Hepatocyte (in vitro differentiated cells): ENCODE measurements around the gene VPS37C. TPM values are rescaled to one million over a fixed set of nuclear protein-coding genes. Genes with fewer than 3 reads are reported as not detected.

Experiments used
- DNase-seq: peaks from one replicate; pipeline ENCODE4 v3.0.0-alpha.2; 2016; ENCODE audit warnings: low spot score
- H2AFZ ChIP-seq: fragments of 200-600 bp; sonication (generic); 2 replicates; pipeline ENCODE4 v1.6.0; 2016; ENCODE audit warnings: antibody characterized with exemption, mild to moderate bottlenecking
- H3K27ac ChIP-seq: fragments of 200-600 bp; sonication (generic); 2 replicates; pipeline ENCODE4 v1.5.1; 2016; ENCODE audit warnings: mild to moderate bottlenecking
- H3K27me3 ChIP-seq: fragments of 200-600 bp; sonication (generic); 2 replicates; pipeline ENCODE4 v1.6.1; 2016
- H3K36me3 ChIP-seq: fragments of 200-600 bp; sonication (generic); replicated peaks from 2 replicates; pipeline ENCODE4 v1.5.1; 2016; ENCODE audit warnings: low read depth; ENCODE audit not compliant: insufficient read depth
- H3K4me1 ChIP-seq: fragments of 200-600 bp; sonication (generic); 2 replicates; pipeline ENCODE4 v1.5.1; 2016; ENCODE audit warnings: mild to moderate bottlenecking, moderate library complexity; ENCODE audit not compliant: insufficient read depth
- H3K4me2 ChIP-seq: fragments of 200-600 bp; sonication (generic); 2 replicates; pipeline ENCODE4 v1.6.0; 2016
- H3K4me3 ChIP-seq: fragments of 200-600 bp; sonication (generic); 2 replicates; pipeline ENCODE4 v1.5.1; 2016; ENCODE audit warnings: mild to moderate bottlenecking
- H3K79me2 ChIP-seq: fragments of 200-600 bp; sonication (generic); 2 replicates; pipeline ENCODE4 v1.6.0; 2017; ENCODE audit warnings: mild to moderate bottlenecking
- H3K9me2 ChIP-seq: fragments of 200-600 bp; sonication (generic); replicated peaks from 2 replicates; pipeline ENCODE4 v1.6.0; 2017; ENCODE audit warnings: mild to moderate bottlenecking; ENCODE audit not compliant: insufficient read depth
- H3K9me3 ChIP-seq: fragments of 200-600 bp; sonication (generic); 2 replicates; pipeline ENCODE4 v1.5.1; 2016; ENCODE audit warnings: low read depth, mild to moderate bottlenecking
- H4K20me1 ChIP-seq: fragments of 200-600 bp; sonication (generic); 2 replicates; pipeline ENCODE4 v1.6.0; 2016; ENCODE audit warnings: mild to moderate bottlenecking; ENCODE audit not compliant: insufficient read depth, poor library complexity, severe bottlenecking
- CTCF ChIP-seq: fragments of 200-600 bp; sonication (generic); IDR thresholded peaks from 2 replicates; pipeline ENCODE4 v1.5.1; 2016; ENCODE audit warnings: antibody characterized with exemption, mild to moderate bottlenecking; ENCODE audit not compliant: poor library complexity
- EZH2 ChIP-seq: fragments of 200-600 bp; sonication (generic); IDR thresholded peaks from 2 replicates; pipeline ENCODE4 v1.6.1; 2016; ENCODE audit warnings: antibody characterized with exemption, mild to moderate bottlenecking, borderline replicate concordance
- EZH2phosphoT487 ChIP-seq: fragments of 200-600 bp; sonication (generic); IDR thresholded peaks from one replicate; pipeline ENCODE4 v1.6.1; 2018; ENCODE audit warnings: antibody characterized with exemption, mild to moderate bottlenecking, low read depth, moderate library complexity; ENCODE audit not compliant: unreplicated experiment, severe bottlenecking
- WGBS: methylation state at CpG from one replicate; pipeline ENCODE4 v1.1.6; 2016; ENCODE audit warnings: low lambda C conversion rate; ENCODE audit errors: missing lambda C conversion rate; 5-methylcytosine and 5-hydroxymethylcytosine counted together
- polyA plus RNA-seq: library from polyadenylated mRNA; unstranded; fragments of >200 nt; fragmentation: Nextera tagmentation; extraction: Ambion mirVana; gene quantifications from 2 replicates; pipeline ENCODE4 v1.2.1, GENCODE V29; 2016
- total RNA-seq: library from RNA; depleted of rRNA; stranded (reverse); fragments of >200 nt; gene quantifications from 2 replicates; pipeline ENCODE4 v1.2.3, GENCODE V29; 2014

Gene VPS37C
- total and polyA plus RNA-seq, 2 experiments from 2014 or later = 17.0 to 26.6 TPM

GRCh38 chr11:61144511-61145179 is 16.6 kb downstream of the VPS37C start:
- 90% methylated on average over 14 of the region's 16 CpGs for WGBS
- Histone ChIP-seq H3K9me2 (no peaks in the 10 kb centered on the region), H3K9me3 (no peaks in the 10 kb centered on the region), H3K4me2 (no peak overlapping the region), H3K4me3 (no peak overlapping the region), H3K79me2 (peaks cover 93% of the 10 kb centered on the region), H3K27ac (no peak overlapping the region), H4K20me1 (peaks cover 18% of the 10 kb centered on the region), H3K36me3 (no peaks in the 10 kb centered on the region), H3K4me1 (peaks cover 19% of the 10 kb centered on the region), H3K27me3 (no peaks in the 10 kb centered on the region), H2AFZ (no peak overlapping the region)
- no peak for DNase-seq
- TF ChIP-seq CTCF = no peak
- no peak for TF ChIP-seq EZH2phosphoT487
- no peak for TF ChIP-seq EZH2

DNA sequence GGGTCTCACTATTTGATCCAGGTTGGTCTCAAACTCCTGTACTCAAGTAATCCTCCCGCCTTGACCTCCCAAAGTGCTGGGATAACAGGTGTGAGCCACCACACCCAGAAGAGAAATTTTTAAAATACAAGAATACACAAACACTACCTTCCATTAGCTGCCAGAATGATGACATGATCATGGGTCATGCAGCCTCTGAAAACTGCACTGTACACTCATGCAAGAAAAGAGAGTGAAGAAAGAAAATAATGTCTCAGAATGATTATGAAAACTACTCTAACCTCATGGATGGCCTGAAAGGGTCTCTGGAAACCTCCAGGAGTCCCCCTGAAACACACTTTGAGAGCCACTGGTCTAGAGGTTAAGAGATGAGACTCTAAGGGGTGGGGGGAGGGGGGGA is 18.8 kb downstream of the VPS37C start:
- DNase-seq = no peak
- Histone ChIP-seq H3K4me3 (no peak overlapping the region), H3K4me1 (no peaks in the 10 kb centered on the region), H3K27me3 (no peaks in the 10 kb centered on the region), H4K20me1 (peaks cover 23% of the 10 kb centered on the region), H3K36me3 (no peaks in the 10 kb centered on the region), H3K9me3 (no peaks in the 10 kb centered on the region), H3K27ac (no peak overlapping the region), H2AFZ (no peak overlapping the region), H3K79me2 (peaks cover 89% of the 10 kb centered on the region), H3K9me2 (no peaks in the 10 kb centered on the region), H3K4me2 (no peak overlapping the region)
- WGBS = 89% methylated on average over 1 of the region's 1 CpG
- TF ChIP-seq CTCF (no peak), EZH2 (no peak), EZH2phosphoT487 (no peak)

- Histone ChIP-seq H3K36me3 (no peaks in the 10 kb centered on the region), H3K9me2 (no peaks in the 10 kb centered on the region), H4K20me1 (peaks cover 23% of the 10 kb centered on the region), H3K9me3 (no peaks in the 10 kb centered on the region), H3K79me2 (peaks cover 87% of the 10 kb centered on the region), H3K4me3 (no peak overlapping the region), H3K27me3 (no peaks in the 10 kb centered on the region), H2AFZ (no peak overlapping the region), H3K27ac (no peak overlapping the region), H3K4me2 (no peak overlapping the region), H3K4me1 (no peaks in the 10 kb centered on the region)
- WGBS = 66% methylated on average over 10 of the region's 10 CpGs
- peak; percentile 78 for DNase-seq
- TF ChIP-seq EZH2phosphoT487 (no peak), EZH2 (no peak), CTCF (no peak)
Measured at GRCh38 chr11:61141601-61142028, 19.6 kb downstream of the VPS37C start.

DNA sequence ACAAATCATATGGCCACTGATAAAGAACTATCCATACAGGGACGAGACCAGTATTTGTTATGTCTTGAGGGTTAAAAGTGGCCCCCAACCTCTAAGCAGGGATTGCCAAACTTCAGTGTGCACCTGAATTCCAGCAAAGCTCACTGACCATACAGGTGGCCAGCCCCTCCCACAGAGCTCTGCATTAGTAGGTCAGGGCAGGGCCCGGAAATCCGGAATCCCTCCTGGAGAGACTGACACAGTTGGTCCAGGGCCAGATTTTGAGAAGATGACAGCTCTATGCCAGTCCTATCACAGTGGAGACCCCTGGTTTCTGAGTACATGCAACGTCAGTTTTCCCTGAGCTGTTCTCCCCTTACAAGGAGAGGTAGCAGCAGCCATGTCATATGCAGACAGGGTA is 20.8 kb downstream of the VPS37C start:
- TF ChIP-seq CTCF = no peak
- TF ChIP-seq EZH2 = no peak
- TF ChIP-seq EZH2phosphoT487 = no peak
- Histone ChIP-seq H3K36me3 (no peaks in the 10 kb centered on the region), H3K27ac (no peak overlapping the region), H4K20me1 (peaks cover 17% of the 10 kb centered on the region), H3K79me2 (peaks cover 83% of the 10 kb centered on the region), H3K9me2 (no peaks in the 10 kb centered on the region), H2AFZ (no peak overlapping the region), H3K4me2 (no peak overlapping the region), H3K27me3 (no peaks in the 10 kb centered on the region), H3K9me3 (no peaks in the 10 kb centered on the region), H3K4me3 (no peak overlapping the region), H3K4me1 (no peaks in the 10 kb centered on the region)
- WGBS = 85% methylated on average over 4 of the region's 4 CpGs
- DNase-seq = no peak
